ENCODE results near the gene MYRIP.

GRCh38 chr3:40216471-40216870 is 407.1 kb downstream of the MYRIP start:
- TF ChIP-seq CTCF (IDR thresholded peaks at IDR 0.05) (no peak), POLR2AphosphoS5 (IDR thresholded peaks at IDR 0.05) (no peak), POLR2A (IDR thresholded peaks at IDR 0.05) (no peak)
